ENCODE data around the gene KCNK10.
A peak's percentile ranks its signal among the peaks of the same experiment; 100 is the strongest.

The KCNK10 gene

DNA sequence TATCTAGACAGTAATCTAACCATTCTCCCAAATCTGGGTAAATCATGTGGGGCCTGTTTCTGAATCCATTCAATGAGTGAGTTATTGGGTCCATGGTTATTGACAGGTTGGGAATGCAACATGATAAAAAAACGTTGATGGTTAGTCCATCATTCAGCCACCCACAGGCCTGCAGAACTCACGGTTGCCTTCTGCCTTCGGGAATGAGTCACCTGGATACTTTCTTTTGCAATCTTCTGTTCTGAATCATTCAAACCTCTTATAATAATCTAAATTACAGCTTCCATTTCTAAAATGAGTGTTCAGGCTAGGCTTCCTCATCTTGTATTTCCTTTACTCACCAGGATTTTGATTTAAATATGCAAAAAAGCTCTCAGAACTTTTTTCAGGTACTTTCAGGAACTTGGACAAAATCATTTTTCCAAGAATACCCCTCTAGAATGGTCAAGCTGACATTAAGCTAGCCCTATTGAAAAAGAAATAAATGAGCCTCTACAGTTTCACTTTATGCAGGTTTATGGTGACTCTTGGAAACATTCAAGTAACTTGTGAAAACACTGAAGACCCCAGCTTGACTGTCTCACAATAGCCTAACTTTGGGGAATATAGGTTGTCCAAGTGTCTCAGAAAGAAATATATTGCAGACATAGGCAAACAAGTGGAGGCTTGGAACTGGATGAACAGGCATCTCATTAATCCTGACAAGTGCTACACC, 94.4 kb downstream of the KCNK10 start:
- no peak for DNase-seq (ENCODE audit: low spot score)

DNA sequence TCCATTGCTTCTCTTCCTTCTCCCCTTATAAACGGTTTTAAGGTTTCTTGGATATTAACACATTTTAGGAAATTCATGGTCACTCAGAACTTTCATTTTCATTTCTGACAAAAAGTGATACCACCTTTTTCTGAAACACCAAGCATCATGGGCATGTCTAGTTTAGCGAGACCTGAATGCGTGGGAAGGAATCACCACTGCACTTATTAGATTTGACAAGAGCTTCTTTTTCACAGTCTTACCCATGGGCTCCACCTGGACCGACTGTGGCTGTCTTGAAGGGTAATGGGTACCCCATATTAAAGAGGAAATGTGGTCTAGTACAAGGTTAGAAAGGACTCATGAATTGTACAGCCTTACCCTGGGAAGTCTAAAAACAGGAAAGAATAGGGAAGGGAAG, 95.4 kb downstream of the KCNK10 start:
- no peak for DNase-seq (ENCODE audit: low spot score)

DNA sequence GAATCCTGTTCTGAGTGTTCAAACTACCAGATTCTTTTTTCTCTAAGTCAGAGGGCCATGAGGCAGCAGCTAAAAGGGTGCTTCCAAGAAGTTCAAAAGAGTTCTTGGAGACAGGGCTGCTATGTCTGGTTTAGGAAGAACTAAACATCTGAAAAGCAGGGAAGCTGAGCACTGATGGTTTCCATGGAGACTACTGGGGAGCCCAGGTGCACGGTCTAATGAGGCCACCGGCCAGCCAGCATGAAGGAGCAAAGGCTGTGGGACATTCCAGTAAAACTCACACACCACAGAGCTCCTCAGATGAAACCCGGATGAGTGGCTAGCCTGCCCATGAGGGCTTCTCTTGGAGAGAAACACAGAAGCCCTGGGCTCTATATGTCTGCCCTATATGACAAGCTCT, 97.3 kb downstream of the KCNK10 start:
- DNase-seq (ENCODE audit: low spot score), result no peak

DNA sequence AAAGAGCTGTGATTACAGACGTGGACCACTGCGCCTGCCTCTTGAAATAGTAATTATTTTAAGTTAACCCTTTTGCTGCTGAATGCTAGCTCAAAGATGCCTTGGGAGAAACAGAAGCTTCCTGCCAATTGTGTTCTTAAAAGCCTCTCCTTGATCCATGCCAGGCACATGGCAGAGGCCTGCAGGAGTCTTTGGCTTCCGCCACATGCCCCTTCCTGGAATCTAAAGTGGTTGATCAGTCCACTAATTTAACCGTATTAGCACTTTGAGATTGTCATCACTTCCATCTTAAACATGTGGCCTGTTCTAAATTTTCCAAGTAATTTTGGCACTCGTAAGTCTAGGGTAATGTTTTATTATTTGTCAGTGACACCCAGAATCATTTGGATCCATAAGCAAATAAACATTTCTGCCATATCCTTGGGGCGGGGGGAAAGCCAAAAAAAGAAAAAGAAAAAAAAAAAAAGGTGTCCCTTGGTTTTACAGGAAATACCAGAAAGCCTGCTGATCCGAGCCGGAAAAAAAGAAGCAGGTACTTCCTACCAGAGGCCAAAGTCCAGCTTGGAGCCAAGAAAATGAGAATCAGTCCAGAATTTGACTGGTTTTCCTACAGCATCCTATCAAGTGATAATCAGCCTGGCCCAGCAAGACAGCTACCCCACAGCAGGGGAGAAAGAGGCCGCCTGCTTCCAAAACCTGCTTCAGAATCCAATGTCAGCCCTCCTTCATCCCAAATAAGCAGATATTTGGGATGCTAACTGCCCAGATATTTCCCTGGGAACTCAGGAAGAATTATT, 104.8 kb downstream of the KCNK10 start:
- no peak for DNase-seq (ENCODE audit: low spot score)

DNA sequence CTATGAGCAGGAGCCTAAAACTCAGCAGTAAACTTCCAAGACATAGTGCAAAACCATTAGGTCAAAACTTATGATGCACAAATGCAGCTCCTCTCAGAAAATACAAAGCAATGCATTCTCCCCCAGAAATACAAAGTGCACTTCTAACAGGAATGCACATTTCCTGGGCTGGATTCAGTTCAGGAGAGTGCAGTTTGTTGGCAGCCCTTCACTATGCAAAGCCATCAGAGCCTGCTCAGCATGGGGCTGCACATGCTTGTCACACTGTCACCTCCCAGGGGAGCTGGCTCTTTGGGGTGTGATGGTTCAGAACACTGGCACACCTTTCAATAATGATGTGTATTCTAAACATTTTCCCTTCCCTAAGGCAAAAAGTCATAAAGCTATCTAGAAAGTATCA, 110.4 kb downstream of the KCNK10 start:
- no peak for DNase-seq (ENCODE audit: low spot score)

DNA sequence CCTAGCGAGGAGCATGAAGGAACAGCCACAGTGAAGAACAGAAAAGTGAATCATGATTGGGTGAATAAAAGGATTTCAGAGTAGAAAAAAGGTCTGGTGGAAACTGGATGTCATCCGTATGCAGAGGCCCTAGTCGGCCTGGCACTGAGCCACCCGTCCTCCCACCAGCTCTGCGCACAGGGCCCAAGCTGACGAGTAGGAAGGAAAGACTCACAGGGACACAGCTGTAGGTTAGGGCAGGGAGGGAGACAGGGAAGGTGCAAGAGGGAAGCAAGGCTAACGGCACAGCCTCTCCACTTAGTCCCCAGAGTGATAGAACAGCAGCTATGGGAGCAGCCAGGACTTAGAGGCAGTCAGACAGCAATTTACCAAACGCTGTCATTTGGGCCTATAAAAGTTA, 112.6 kb downstream of the KCNK10 start:
- no peak for DNase-seq (ENCODE audit: low spot score)

DNA sequence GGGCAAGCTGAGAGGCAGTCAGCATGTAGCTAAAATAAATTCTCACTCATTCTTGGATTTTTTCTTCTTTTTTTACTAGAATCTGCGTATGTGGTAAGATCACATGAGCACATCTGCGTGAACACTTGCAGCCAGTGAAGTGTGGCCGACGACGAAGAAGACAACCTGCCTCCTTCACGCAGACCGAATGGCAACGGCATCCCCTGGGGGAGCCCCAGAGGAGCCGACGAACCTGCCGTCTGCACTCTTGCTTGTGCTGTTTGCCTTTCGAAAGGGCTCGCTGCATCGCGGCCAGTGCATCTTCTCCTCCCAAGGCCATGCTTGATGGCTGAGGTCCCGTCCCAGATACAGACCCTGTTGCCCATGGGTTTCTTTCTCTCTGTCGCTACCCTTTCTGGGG, 113.8 kb downstream of the KCNK10 start:
- DNase-seq (ENCODE audit: low spot score), result no peak

DNA sequence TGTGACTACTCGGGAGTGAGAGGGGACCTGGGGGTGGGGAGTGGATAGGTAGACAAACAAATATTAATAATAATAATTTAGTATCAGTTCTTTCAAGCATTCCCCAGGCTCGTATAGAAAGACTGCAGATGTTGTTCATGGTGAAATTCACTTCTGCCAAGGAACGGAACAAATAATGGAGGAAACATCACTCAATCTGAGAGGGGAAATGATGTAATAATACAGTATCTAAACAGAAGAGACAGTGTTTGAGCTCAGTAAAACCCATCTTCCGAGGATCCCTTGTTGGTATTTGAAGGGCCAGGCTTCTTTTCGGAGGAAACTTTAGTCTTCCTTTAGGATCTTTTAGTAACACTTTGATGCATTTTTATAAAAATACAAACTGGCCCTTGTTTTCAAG, 114.2 kb downstream of the KCNK10 start:
- DNase-seq (ENCODE audit: low spot score), result no peak

DNA sequence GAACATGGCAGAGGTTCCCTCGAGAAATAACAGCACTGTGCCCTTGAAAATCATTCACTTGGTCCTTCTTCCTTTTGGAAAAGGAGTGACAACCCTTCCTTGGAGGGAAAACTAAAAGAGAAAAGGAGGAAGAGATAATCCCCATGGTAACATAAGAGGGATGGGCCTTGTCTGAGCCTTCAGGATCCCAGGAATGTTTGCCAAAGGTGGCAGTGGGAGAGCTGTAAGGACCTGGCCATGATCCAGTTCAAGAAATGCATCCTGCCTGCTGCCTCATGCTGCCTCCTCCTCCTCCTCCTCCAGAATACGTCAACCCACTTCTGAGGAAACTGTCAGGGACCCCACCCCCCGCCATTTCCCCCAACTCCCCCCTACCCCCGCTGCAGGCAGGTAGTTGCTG, 118.8 kb downstream of the KCNK10 start:
- DNase-seq (ENCODE audit: low spot score), result no peak

DNA sequence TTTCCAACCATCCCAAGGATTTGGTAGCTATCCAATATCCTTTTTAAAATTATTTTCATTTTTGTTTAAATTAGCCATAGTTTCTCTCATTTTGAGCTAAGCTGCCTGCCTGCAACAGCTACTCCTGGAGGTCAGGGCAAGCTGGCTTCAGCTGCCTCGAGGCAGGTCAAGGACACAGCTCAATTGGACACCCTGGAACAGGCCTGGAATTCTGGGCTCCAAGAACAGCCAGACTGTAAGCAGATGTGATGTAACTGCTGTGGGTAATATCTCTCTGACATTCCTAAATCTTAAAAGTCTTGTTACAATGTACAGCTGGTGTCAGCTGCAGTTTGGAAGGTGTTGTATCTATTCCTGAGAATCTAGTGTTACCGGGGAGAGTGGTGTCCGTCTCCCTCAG, 119.8 kb downstream of the KCNK10 start:
- DNase-seq (ENCODE audit: low spot score), result no peak

DNA sequence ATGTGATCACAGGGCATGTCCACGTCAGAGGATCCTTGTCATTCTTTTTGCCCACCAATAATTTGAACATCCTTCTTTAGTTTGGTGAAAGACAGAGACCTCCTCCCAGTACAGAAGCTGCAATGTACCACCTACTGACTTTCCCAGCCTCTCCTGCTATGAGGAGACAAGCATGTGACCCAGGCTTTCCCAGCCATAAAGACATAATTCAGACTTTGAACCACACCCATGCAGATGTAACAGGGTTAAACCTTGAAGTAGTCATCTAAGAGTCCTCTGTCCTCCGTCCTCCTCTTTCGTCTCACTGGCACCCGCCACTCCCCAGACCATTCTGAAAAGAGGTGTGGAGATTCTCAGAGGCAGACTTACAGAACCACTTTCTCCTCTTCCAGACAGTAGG, 120.8 kb downstream of the KCNK10 start:
- DNase-seq (ENCODE audit: low spot score), result no peak

DNA sequence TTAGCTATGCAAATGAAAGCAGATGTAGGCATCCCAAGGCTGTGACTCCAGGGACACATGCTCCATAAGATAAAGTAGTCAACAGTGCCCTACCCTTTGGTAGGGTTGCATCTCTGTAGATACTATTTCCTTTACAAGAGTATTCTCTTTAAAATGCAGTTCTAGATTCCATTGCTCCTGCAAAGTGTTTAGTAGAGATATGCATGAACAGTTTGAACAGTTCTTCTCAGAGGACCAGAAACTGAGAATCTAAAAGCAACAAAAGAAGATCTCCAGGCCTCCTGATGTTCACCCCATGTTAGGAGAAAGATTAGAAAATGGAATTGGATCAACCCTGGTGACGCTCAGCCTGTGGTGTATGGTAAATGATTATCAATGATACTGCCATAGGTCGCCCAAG, 121.2 kb downstream of the KCNK10 start:
- DNase-seq (ENCODE audit: low spot score), result no peak

DNA sequence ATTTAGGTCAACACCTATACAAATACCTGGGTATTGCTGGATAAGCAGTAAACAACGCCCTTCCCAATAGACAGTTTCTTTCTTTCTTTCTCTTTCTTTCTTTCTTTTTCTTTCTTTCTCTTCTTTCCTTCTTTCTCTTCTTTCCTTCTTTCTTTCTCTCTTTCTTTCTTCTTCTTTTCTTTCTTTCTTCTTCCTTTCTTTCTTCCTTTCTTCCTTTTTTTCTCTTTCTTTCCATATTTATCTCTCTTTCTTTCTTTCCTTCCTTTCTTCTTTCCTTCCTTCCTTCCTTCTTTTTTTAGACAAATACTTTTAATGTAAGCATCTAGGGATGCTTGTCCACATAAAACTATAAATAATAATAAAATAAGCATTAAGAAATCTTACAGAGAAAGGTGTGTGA, 123.2 kb downstream of the KCNK10 start:
- DNase-seq (ENCODE audit: low spot score), result no peak

DNA sequence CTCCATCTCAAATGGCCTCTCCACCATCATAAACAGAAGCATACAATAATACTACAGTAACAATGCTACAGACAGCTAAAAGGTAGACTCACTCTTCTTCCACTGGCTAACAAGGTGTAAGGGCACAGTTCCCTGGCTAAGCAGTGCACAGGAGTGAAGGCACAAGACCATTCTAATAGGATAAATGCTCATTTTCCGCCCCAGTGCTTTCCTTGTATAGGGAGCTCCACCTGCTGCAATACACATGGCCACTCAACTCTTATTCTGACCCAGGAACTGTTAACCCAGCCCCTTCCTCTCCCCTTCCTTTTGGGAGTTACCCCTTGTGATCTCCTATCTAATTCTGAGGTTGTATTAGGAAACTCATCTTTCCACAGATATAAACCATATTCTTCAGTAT, 124.6 kb downstream of the KCNK10 start:
- no peak for DNase-seq (ENCODE audit: low spot score)

DNA sequence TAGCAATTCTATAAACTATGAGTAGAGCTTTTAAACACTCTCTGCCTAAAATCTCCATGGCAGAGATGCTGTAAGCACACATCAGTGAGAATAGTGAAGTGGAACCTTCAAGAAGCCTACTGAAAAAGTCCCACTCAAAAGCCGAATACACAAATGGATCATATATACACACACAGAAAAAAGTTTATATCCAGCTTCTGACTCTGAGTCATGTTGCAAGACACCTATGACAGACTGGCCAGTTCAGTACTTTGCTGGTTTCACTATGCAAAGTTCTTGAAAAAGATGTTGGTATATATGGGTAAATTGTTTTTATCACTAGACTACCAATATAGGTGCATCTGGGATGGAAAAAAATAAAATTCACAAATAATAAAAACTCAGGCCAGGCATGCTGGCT, 126.1 kb downstream of the KCNK10 start:
- DNase-seq (ENCODE audit: low spot score), result no peak

DNA sequence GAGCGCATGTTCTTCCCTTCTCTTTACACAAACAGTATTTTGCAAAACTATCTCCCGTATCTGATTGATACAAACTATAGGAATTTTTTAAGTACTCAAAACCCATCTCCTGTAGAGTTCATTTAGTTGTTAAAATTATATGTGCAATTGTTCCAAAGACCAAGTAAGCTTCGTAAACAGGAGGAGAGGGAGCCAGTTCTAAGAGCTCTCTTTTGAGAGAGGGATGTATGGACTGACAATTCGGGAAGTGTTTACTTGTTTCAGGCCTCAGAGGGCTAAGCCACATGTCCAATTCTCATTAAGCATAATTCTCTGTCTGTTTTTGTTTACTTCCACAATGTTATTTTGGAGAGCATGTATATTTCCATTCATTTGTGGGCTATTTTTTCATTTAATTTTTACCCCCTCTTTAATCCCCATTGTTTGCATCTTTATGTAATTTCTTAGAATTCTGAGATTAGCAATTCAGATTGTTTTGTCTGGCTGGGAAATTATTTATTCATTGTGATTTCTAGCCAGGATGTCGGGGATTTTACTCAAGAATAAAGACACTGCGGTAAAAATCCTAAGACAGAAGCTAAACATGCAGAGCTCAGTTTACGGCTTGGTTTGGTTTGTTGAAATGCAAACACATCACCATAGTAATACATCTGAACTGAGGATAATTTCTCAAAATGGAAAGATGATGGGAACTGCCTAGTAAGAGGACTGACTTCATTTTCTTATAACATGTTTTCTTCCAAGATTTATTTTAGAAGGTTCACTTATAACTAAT, 126.8 kb downstream of the KCNK10 start:
- no peak for DNase-seq (ENCODE audit: low spot score)

DNA sequence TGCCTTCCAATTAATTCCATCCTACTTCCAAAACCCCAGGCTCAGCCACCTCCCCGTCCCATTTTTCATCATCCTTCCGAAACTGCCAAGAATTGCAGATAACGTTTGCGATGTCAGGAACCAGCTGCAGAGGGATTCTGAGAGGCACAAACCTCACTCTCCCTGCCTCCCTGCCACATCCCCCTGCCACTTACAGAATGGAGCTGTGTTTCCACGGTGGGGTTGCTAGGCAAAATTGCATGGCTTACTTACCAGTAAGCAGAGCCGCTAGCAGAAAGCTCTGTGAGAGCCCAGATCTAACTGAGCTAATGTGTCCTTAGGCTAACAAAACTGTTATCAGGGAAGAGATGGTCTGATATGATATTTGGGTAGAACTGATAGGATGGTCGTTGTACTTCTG, 127.4 kb downstream of the KCNK10 start:
- DNase-seq (ENCODE audit: low spot score), result no peak

DNA sequence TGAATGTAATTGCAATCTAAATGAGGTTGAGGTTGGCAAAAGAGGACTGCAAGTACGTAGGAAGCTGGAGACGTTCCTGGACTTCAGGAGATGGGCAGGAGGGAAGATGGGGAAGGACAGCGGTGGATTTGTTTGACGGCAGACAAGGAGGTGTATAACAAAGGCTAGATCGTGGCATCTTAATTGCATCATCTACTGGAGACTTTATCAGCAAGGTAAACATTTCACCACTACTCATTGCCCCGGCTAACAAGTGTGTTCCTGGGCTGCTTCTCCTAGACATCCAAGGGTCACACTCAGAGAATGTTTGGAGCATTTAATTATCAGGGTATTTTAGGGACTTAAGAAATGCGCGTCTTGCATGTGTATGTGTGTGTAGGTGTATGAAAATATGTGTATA, 128.5 kb downstream of the KCNK10 start:
- DNase-seq (ENCODE audit: low spot score), result no peak

DNA sequence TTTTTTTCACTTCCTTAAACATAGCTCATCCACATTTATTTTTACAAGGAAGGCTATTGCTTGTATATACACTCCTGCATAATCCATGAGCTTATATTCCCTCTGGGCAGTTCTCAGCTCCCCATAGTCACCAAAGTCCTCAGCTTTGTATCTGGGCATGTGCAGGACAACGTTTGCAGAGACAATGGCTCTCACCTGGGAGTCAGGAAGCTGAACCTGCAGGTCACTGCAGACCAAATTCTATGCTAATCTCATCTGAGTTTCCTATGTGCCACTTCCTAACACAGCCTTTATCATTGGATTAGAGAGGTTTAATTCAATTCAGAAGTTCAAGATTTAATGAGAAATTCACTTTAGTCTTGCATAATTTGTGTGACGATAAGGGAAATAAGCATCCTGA, 131.5 kb downstream of the KCNK10 start:
- DNase-seq (ENCODE audit: low spot score), result no peak

DNA sequence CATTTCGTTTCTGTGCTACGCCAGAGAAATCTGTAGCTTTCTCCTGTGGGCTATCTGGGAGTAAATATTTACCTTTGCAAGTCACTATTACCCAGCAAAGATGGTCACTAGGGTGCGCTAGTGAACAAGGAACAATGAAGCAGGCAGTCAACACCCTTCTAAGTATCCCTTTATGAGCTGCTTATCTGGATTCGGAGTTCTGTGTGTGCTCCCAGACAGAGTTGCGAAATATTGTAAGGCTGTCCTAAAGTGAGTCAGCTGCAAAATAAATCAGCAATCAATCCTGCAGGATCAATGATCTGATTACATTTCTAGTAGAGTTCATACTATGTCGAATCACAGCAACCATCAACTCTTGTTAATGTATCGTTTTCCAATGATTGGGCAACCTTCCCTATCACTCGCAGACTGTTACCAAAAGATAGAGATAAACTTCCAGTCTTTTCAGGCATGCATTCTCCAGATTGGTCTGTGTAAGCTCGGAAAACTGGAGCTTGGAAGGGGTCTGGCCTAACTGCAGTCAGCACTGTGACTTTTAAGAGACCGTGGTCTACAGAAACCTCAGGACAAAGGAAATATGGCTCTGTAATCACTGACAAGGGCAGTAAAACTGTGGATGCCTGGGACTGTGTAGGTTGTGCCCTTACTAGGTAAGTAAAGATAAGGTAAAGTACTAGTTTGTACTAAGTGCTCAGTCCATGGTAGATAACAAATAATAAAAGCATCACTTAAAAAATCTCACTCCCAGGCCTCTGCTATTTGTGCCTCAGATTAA, 133.5 kb downstream of the KCNK10 start:
- DNase-seq (ENCODE audit: low spot score), result peak; percentile 38

DNA sequence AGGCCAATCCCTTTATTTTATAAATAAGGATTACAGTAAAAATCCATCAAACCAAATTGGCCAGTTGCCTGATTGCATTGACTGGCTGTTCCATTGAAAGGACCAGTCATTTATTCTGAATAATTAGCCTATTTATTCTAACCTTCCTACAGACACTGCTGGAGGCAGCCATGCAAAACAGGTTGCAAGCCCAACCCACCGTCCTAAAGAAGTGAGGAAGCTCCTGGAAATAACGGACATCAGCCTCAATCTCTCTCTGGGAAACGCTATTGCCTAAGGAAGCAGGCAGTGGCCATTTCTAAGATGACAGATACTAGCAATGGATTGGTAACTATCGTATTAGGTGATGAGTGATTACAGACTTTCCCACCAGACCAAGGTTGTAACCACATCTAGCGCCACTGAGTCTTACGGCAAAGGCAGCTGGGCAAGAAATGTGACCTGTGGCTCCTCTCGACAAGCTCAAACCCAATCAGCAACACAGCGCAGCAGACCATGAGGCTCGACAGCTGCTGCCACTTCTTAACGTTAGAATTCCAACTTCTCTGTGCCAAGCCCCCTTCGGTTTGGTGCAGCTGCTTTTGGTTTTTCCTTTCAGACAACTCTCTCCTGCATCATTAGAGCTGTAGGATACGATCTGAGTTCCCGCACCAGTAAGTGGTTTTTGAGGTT, 134.2 kb downstream of the KCNK10 start:
- DNase-seq (ENCODE audit: low spot score), result no peak

DNA sequence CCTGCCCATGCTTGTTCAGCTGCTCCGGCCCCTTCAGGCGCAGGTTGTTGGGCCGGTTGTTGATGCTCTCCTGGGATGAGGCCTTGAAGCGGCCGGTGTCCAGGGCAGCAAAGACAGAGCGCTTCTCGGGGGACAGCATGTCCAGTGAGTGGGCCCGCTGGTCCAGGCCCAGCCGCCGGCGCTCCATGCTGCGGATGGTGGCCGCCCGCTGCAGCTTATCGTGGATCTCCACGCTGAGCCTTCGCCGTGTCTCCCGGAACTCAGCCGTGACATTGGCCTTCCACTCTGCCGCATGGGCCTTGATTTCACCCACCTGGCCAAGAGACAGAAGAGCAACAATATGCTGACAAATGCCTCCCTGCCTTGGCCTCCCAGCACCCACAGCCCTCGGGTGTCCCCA, 137.2 kb downstream of the KCNK10 start:
- DNase-seq (ENCODE audit: low spot score), result no peak

All from CD4-positive, alpha-beta T cell treated with Interleukin-6 at 100 ng/mL for 8 hours (primary cell).